Keratinocyte (primary cell): ENCODE data around the gene FAM50A. TPM values are rescaled to one million over a fixed set of nuclear protein-coding genes. Genes with fewer than 3 reads are reported as not detected.

Experiments used
- DNase-seq: peaks from one replicate; pipeline ENCODE4 v3.0.0-alpha.2; 2011; ENCODE audit warnings: low read depth, missing footprints, low spot score
- FAIRE-seq: peaks from 2 replicates; lab custom pipeline; 2011; peaks lifted over from hg19 to GRCh38; lab: Jason Lieb, UNC
- H2AFZ ChIP-seq: 2 replicates; pipeline ENCODE4 v1.6.0; 2012; ENCODE audit warnings: low read length, control low read depth, inconsistent platforms; ENCODE audit not compliant: control insufficient read depth
- H3K27ac ChIP-seq: 2 replicates; pipeline ENCODE4 v1.5.1; 2011; ENCODE audit warnings: low read length; ENCODE audit not compliant: control insufficient read depth, insufficient read depth
- H3K27me3 ChIP-seq: 3 replicates; pipeline ENCODE4 v1.6.0; 2011; ENCODE audit warnings: low read length; ENCODE audit not compliant: control insufficient read depth, insufficient read depth; ENCODE audit errors: extremely low read depth
- H3K36me3 ChIP-seq, 2 experiments: 2 replicates in 1 of 2; 3 replicates in 1 of 2; pipeline ENCODE4 v1.5.1; 2011; ENCODE audit warnings: low read length in 2 of 2, mild to moderate bottlenecking in 1 of 2; ENCODE audit not compliant: control insufficient read depth in 2 of 2, insufficient read depth in 2 of 2; ENCODE audit errors: extremely low read depth in 1 of 2
- H3K4me1 ChIP-seq: 3 replicates; pipeline ENCODE4 v1.5.1; 2011; ENCODE audit warnings: low read length; ENCODE audit not compliant: control insufficient read depth, insufficient read depth; ENCODE audit errors: extremely low read depth
- H3K4me2 ChIP-seq: 3 replicates; pipeline ENCODE4 v1.6.0; 2011; ENCODE audit warnings: low read depth, low read length; ENCODE audit not compliant: control insufficient read depth, insufficient read depth; ENCODE audit errors: extremely low read depth
- H3K4me3 ChIP-seq, 3 experiments: fragments of 200-600 bp in 1 of 3; sonication (generic) in 1 of 3; 2 replicates in 2 of 3; 3 replicates in 1 of 3; pipeline ENCODE4 v1.5.1; 2011 to 2016; ENCODE audit warnings: low read length in 3 of 3, mild to moderate bottlenecking in 3 of 3, control low read depth in 2 of 3, inconsistent platforms in 1 of 3, low read depth in 1 of 3, mixed read lengths in 1 of 3, mixed run types in 1 of 3, moderate library complexity in 1 of 3; ENCODE audit not compliant: control insufficient read depth in 2 of 3, insufficient read depth in 2 of 3; ENCODE audit errors: extremely low read depth in 1 of 3
- H3K79me2 ChIP-seq: 2 replicates; pipeline ENCODE4 v1.6.0; 2012; ENCODE audit warnings: low read length; ENCODE audit not compliant: control insufficient read depth, insufficient read depth
- H3K9ac ChIP-seq: 3 replicates; pipeline ENCODE4 v1.6.0; 2011; ENCODE audit warnings: low read length; ENCODE audit not compliant: control insufficient read depth, insufficient read depth; ENCODE audit errors: extremely low read depth
- H3K9me1 ChIP-seq: 3 replicates; pipeline ENCODE4 v1.6.0; 2011; ENCODE audit warnings: low read length; ENCODE audit not compliant: control insufficient read depth, insufficient read depth; ENCODE audit errors: extremely low read depth
- H3K9me3 ChIP-seq: 2 replicates; pipeline ENCODE4 v1.5.1; 2012; ENCODE audit warnings: low read depth, low read length; ENCODE audit not compliant: control insufficient read depth
- H4K20me1 ChIP-seq: 3 replicates; pipeline ENCODE4 v1.6.0; 2011; ENCODE audit warnings: low read length; ENCODE audit not compliant: control insufficient read depth, insufficient read depth; ENCODE audit errors: extremely low read depth
- EZH2 ChIP-seq: IDR thresholded peaks from one replicate; pipeline ENCODE4 v1.6.1; 2012; ENCODE audit warnings: inconsistent platforms, mild to moderate bottlenecking, low read length, moderate library complexity
- dilution Hi-C: fragments of 300-500 bp; cut with MboI; formaldehyde crosslinking; loops from one replicate; pipeline ENCODE4 v1.7.0; 2020; ENCODE audit warnings: low sequenced_read_pairs; ENCODE audit not compliant: extremely low pct_ligation_motif_present
- polyA plus RNA-seq, 5 experiments: library from polyadenylated mRNA; depleted of rRNA in 3 of 5; stranded (reverse) in 3 of 5; stranded (forward) in 1 of 5; unstranded in 1 of 5; fragments of >200 nt; gene quantifications; 1 replicate in 1 of 5; 2 replicates in 3 of 5; 3 replicates in 1 of 5; pipeline versions ENCODE4 v1.2.1 to v1.2.3, GENCODE V29; 2011 to 2012; ENCODE audit warnings: missing spikeins in 2 of 5, low read depth in 1 of 5, low replicate concordance in 1 of 5
- TF ChIP-seq, protein P1 (sequence below), 3 experiments: IDR thresholded peaks in 1 of 3; conservative IDR thresholded peaks in 1 of 3; optimal IDR thresholded peaks in 1 of 3; 2 replicates in 2 of 3; 3 replicates in 1 of 3; pipeline versions ENCODE3 to v1.5.1; 2011; ENCODE audit warnings: low read length in 3 of 3, mild to moderate bottlenecking in 3 of 3, moderate library complexity in 2 of 3, control low read depth in 1 of 3, inconsistent platforms in 1 of 3; ENCODE audit not compliant: insufficient read depth in 2 of 3; ENCODE audit errors: extremely low read depth in 1 of 3

The FAM50A gene
- polyA plus RNA-seq, 1 donor (not counting 4 experiments of a cell fraction or from before 2014, with no cell fraction given), result 35.7 TPM

DNA sequence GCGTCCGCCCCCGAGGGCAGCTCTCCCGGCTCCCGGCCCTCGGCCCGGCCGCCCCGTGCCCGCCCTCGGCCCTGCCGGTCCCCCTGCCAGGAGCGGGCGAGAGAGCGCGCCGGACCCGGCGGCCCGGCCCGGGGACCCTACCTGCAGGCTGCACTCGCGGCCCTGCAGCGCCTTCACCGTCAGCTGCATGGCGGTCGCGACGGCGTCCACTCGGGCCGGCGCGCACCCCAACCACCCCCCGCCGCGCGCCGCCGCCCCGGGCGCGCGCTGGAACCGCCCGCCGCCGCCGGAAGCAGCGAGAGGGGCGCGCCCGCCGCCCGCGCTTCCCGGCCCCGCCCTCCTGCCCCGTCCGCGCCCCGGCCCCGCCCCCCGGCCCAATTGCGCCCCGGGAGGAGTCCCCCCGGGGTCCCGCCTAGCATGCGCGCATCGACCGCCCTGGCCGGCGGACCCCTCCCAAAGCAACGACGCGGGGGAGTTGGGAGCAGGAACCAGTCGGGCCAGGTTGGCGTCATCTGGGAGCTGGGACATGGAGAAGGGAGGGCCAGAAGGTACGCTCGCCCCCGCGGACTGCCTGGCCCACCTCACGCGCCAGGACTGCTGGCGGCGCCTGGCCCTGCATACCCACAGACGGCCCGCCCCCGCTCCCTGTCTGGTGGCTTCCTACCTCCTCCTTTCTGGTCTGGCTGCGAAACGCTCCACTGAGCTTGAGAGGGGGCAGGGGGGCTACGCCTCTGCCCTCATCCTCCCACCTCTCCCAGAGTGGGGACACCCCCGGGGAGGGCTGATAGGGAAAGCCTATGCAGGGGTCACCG lies 42.7 kb downstream of the FAM50A start, which contains the start of gene UBL4A:
TSS of gene UBL4A (minus strand) at position 220 of the 812 bp plus-strand sequence. CDS start at position 189, 31 bp downstream.
- Histone ChIP-seq H3K4me3 (peak within 1 kb of the TSS; percentile 47 to 58 (median 55)), H3K27me3 (no peaks in the 10 kb centered on the region), H2AFZ (no peak within 1 kb of the TSS), H3K36me3 (peaks cover 5 to 8% of the 10 kb centered on the region in 2 experiments), H3K4me2 (peak within 1 kb of the TSS; percentile 70), H4K20me1 (no peaks in the 10 kb centered on the region), H3K4me1 (peaks cover 13% of the 10 kb centered on the region), H3K9ac (peak within 1 kb of the TSS; percentile 60), H3K9me3 (no peaks in the 10 kb centered on the region), H3K9me1 (no peaks in the 10 kb centered on the region), H3K79me2 (peaks cover 11% of the 10 kb centered on the region), H3K27ac (no peak within 1 kb of the TSS)
- TF ChIP-seq, protein P1, sequence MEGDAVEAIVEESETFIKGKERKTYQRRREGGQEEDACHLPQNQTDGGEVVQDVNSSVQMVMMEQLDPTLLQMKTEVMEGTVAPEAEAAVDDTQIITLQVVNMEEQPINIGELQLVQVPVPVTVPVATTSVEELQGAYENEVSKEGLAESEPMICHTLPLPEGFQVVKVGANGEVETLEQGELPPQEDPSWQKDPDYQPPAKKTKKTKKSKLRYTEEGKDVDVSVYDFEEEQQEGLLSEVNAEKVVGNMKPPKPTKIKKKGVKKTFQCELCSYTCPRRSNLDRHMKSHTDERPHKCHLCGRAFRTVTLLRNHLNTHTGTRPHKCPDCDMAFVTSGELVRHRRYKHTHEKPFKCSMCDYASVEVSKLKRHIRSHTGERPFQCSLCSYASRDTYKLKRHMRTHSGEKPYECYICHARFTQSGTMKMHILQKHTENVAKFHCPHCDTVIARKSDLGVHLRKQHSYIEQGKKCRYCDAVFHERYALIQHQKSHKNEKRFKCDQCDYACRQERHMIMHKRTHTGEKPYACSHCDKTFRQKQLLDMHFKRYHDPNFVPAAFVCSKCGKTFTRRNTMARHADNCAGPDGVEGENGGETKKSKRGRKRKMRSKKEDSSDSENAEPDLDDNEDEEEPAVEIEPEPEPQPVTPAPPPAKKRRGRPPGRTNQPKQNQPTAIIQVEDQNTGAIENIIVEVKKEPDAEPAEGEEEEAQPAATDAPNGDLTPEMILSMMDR (optimal IDR thresholded peaks at IDR 0.05 in 1 of 3, IDR thresholded peaks at IDR 0.05 in 1 of 3, conservative IDR thresholded peaks at IDR 0.05 in 1 of 3; ENCODE audit: extremely low read depth in 1 of 3, insufficient read depth in 2 of 3, low read length in 3 of 3), result no peak
- no peak for TF ChIP-seq EZH2
- DNase-seq, result peak; percentile 5
- dilution Hi-C loops, result no loop called here
- FAIRE-seq, result no peak

DNA sequence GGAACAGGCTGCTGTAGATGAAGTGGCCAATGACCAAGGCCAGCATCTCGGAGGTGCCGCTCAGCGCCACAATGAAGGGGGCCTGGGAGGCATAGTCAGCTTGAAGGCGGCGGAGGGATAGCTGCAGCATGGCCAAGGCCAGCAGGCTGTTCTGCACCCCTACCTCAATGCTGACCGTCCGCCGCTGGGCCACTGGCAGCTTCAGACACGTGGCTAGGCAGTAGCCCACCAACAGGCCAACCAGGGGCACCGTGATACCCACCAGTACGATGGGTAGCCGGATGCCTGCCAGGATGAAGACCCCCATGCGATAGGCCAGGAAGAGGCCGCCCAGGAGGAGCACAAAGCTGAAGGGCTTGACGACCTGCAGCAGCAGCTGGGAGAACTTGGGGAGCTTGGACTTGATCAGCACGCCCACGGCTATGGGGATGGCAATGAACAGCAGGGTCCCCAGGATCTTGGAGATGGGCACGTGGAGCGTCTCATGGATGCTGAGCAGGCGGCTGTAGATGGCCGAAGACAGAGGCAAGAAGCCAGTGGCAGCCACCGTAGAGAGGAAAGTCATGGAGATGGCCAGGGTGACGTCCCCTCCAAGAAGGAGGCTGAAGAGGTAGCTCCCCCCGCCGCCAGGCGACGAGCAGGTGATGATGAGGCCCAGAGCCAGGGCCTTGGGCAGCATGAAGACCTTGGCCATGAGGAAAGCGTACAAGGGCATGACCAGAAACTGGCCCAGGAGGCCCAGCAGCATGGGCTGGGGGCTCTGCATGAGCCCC lies 43.8 kb downstream of the FAM50A start:
- H3K4me3 ChIP-seq, result no peak overlapping the region
- H3K4me1 ChIP-seq, result peaks cover 13% of the 10 kb centered on the region
- H3K9me1 ChIP-seq, result no peaks in the 10 kb centered on the region
- peaks cover 11% of the 10 kb centered on the region for H3K79me2 ChIP-seq
- dilution Hi-C loops, result no loop called here
- FAIRE-seq (no peak), DNase-seq (no peak)
- H3K9me3 ChIP-seq, result no peaks in the 10 kb centered on the region
- peaks cover 5 to 8% of the 10 kb centered on the region in 2 experiments for H3K36me3 ChIP-seq
- no peaks in the 10 kb centered on the region for H3K27me3 ChIP-seq
- no peaks in the 10 kb centered on the region for H4K20me1 ChIP-seq
- H2AFZ ChIP-seq, result no peak overlapping the region
- H3K27ac ChIP-seq, result no peak overlapping the region
- H3K9ac ChIP-seq, result no peak overlapping the region
- H3K4me2 ChIP-seq, result no peak overlapping the region
- TF ChIP-seq, protein P1 (optimal IDR thresholded peaks at IDR 0.05 in 1 of 3, IDR thresholded peaks at IDR 0.05 in 1 of 3, conservative IDR thresholded peaks at IDR 0.05 in 1 of 3; ENCODE audit: extremely low read depth in 1 of 3, insufficient read depth in 2 of 3, low read length in 3 of 3), result no peak
- TF ChIP-seq EZH2, result no peak
